DND-41 (cell line): ENCODE measurements around the gene TCERG1L.

ENCODE experiments used
- ATAC-seq: fragments of 200-7000 bp; cut with Tn5 transposase; 3 replicates; pipeline ENCODE4 v1.9.1; 2021; ENCODE audit warnings: low read depth; ENCODE audit not compliant: insufficient read depth
- DNase-seq: peaks from one replicate; pipeline ENCODE4 v3.0.0-alpha.2; 2020
- H2AFZ ChIP-seq: 2 replicates; pipeline ENCODE4 v1.6.0; 2012; ENCODE audit warnings: low read depth, low read length
- H3K27ac ChIP-seq: 2 replicates; pipeline ENCODE4 v1.5.1; 2012; ENCODE audit warnings: low read length, inconsistent platforms
- H3K27me3 ChIP-seq: fragments of 200-600 bp; sonication (generic); 2 replicates; pipeline ENCODE4 v1.6.0; 2012; ENCODE audit warnings: low read length, mild to moderate bottlenecking, inconsistent platforms; ENCODE audit not compliant: insufficient read depth, poor library complexity
- H3K36me3 ChIP-seq: 2 replicates; pipeline ENCODE4 v1.5.1; 2012; ENCODE audit warnings: low read length, inconsistent platforms; ENCODE audit not compliant: insufficient read depth
- H3K4me1 ChIP-seq: 2 replicates; pipeline ENCODE4 v1.5.1; 2012; ENCODE audit warnings: mild to moderate bottlenecking, low read length; ENCODE audit not compliant: insufficient read depth
- H3K4me2 ChIP-seq: 2 replicates; pipeline ENCODE4 v1.6.0; 2012; ENCODE audit warnings: mild to moderate bottlenecking, moderate library complexity, low read length, inconsistent platforms; ENCODE audit not compliant: insufficient read depth
- H3K4me3 ChIP-seq, 2 experiments: fragments of 200-600 bp in 1 of 2; shearing (Covaris generic) in 1 of 2; 2 replicates each; pipeline ENCODE4 v1.5.1; 2012 to 2016; ENCODE audit warnings: inconsistent platforms in 2 of 2, low read length in 2 of 2, mild to moderate bottlenecking in 2 of 2, low read depth in 1 of 2, moderate library complexity in 1 of 2
- H3K79me2 ChIP-seq: 2 replicates; pipeline ENCODE4 v1.6.0; 2012; ENCODE audit warnings: low read length, inconsistent platforms; ENCODE audit not compliant: insufficient read depth
- H3K9ac ChIP-seq: 2 replicates; pipeline ENCODE4 v1.6.0; 2012; ENCODE audit warnings: low read depth, mild to moderate bottlenecking, inconsistent platforms, low read length, moderate library complexity
- H3K9me3 ChIP-seq: 2 replicates; pipeline ENCODE4 v1.5.1; 2012; ENCODE audit warnings: low read length, moderate library complexity, mild to moderate bottlenecking, inconsistent platforms; ENCODE audit not compliant: insufficient read depth, severe bottlenecking
- H4K20me1 ChIP-seq: 2 replicates; pipeline ENCODE4 v1.6.0; 2012; ENCODE audit warnings: low read length; ENCODE audit not compliant: insufficient read depth
- EZH2 ChIP-seq: IDR thresholded peaks from 3 replicates; pipeline ENCODE4 v1.6.1; 2012; ENCODE audit warnings: borderline replicate concordance, low read depth, mild to moderate bottlenecking, moderate library complexity, low read length, inconsistent platforms; ENCODE audit not compliant: severe bottlenecking
- TF ChIP-seq, protein P1 (sequence below): IDR thresholded peaks from 2 replicates; pipeline ENCODE4 v1.5.1; 2012; ENCODE audit warnings: borderline replicate concordance, low read length, moderate library complexity, mild to moderate bottlenecking; ENCODE audit not compliant: poor library complexity, severe bottlenecking; ENCODE audit errors: extremely low read depth

The TCERG1L gene

DNA sequence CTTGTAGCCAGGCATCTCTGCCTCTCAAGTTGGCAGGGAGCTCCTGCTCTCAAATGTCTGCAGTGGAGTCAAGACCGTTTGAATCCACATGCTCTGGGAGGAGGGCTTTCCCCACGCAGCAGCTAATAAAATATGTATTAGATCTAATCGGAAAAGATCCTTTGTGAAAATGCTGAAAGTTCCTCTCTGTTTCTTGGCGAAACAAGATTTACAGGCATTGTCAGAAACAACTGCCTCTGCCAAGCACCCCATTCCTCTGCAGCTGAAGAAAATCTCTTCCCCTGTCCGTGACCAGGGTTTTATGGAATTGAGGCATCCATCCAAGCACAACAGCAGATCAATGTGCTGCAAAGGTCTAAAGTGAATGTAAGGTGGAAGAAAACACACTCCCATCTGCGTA is 165.8 kb downstream of the TCERG1L start:
- TF ChIP-seq, protein P1, sequence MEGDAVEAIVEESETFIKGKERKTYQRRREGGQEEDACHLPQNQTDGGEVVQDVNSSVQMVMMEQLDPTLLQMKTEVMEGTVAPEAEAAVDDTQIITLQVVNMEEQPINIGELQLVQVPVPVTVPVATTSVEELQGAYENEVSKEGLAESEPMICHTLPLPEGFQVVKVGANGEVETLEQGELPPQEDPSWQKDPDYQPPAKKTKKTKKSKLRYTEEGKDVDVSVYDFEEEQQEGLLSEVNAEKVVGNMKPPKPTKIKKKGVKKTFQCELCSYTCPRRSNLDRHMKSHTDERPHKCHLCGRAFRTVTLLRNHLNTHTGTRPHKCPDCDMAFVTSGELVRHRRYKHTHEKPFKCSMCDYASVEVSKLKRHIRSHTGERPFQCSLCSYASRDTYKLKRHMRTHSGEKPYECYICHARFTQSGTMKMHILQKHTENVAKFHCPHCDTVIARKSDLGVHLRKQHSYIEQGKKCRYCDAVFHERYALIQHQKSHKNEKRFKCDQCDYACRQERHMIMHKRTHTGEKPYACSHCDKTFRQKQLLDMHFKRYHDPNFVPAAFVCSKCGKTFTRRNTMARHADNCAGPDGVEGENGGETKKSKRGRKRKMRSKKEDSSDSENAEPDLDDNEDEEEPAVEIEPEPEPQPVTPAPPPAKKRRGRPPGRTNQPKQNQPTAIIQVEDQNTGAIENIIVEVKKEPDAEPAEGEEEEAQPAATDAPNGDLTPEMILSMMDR = no peak
- TF ChIP-seq EZH2 = no peak

DNA sequence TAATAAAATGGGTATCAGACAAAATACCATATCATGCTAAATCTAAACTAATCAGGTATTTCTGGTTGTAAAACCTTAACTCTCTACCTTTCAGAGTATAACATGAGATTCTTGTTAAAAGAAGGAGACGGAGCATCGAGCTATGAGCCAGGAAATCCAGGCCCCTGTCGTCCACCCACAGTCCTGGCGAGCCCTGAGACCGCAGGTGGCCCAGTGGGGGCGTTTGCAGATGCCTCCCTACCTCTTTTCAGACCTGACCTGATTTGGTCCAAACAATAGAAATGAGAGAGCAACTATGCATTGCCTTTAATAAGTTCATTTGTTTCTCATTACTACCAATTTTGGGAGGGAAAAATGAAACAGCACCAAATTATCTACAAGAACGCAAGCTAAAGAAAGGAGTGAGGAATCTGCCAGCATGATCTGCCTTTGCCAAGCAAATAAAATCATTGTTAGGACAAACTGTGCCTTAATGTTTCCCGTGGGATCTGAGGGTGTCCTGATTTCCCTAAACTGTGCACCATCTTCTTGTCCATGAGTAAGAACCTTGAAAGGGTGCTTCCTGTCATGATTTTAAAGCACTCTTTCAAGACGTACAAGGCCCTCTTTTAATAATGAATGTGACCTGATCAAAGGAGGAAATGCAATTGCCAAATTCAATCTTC is 166.7 kb downstream of the TCERG1L start:
- ATAC-seq = no peak
- Histone ChIP-seq H3K4me1 (no peaks in the 10 kb centered on the region), H3K9ac (no peak overlapping the region), H3K27ac (no peak overlapping the region), H3K79me2 (no peaks in the 10 kb centered on the region), H4K20me1 (no peaks in the 10 kb centered on the region), H2AFZ (no peak overlapping the region), H3K27me3 (no peaks in the 10 kb centered on the region), H3K36me3 (no peaks in the 10 kb centered on the region), H3K4me3 (no peak overlapping the region), H3K9me3 (no peaks in the 10 kb centered on the region), H3K4me2 (no peak overlapping the region)
- DNase-seq = no peak
- TF ChIP-seq, protein P1 = no peak
- no peak for TF ChIP-seq EZH2

More for the DNA sequence above, 165.8 kb downstream of the TCERG1L start:
- H3K4me1 ChIP-seq = no peaks in the 10 kb centered on the region
- H3K79me2 ChIP-seq = no peaks in the 10 kb centered on the region
- H3K27me3 ChIP-seq = no peaks in the 10 kb centered on the region
- no peak overlapping the region for H3K9ac ChIP-seq
- no peaks in the 10 kb centered on the region for H3K9me3 ChIP-seq
- H3K36me3 ChIP-seq = no peaks in the 10 kb centered on the region
- H4K20me1 ChIP-seq = no peaks in the 10 kb centered on the region
- no peak overlapping the region for H3K27ac ChIP-seq
- DNase-seq (no peak), ATAC-seq (no peak)
- H3K4me2 ChIP-seq = no peak overlapping the region
- H2AFZ ChIP-seq = no peak overlapping the region
- H3K4me3 ChIP-seq = no peak overlapping the region

DNA sequence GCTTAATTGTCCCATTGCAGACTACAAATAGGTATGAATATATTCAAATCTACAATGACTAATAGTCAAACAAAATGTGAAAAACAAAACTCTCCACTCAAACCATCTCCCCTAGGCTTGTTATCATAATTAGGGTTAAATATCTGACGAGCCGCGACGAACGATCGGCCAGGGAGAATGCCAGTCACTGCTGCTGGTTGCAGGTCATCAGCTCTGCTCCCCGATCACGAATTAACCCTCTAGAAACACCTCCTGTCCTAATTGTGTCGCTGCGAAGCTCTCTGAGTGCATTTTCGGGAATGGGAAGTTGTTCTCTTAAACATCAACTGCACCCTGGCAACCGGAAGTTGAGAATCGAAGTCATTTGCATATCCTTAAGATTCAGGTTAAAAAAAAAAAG is 167.3 kb downstream of the TCERG1L start:
- Histone ChIP-seq H3K36me3 (no peaks in the 10 kb centered on the region), H3K4me1 (no peaks in the 10 kb centered on the region), H2AFZ (no peak overlapping the region), H3K27me3 (no peaks in the 10 kb centered on the region), H3K79me2 (no peaks in the 10 kb centered on the region), H4K20me1 (no peaks in the 10 kb centered on the region), H3K4me2 (no peak overlapping the region), H3K27ac (no peak overlapping the region), H3K9ac (no peak overlapping the region), H3K9me3 (no peaks in the 10 kb centered on the region), H3K4me3 (no peak overlapping the region)
- TF ChIP-seq EZH2 = no peak
- TF ChIP-seq, protein P1 = no peak
- no peak for ATAC-seq
- no peak for DNase-seq
